Upper lobe of left lung (tissue), 4 donors: ENCODE measurements around the gene BABAM2.

Experiments used
- POLR2AphosphoS5 ChIP-seq, 2 donors: sonication (generic); formaldehyde crosslinking; IDR thresholded peaks; one replicate each; pipeline ENCODE4 v1.5.1; 2017; ENCODE audit warnings: antibody characterized with exemption in 2 of 2
- TF ChIP-seq, protein P1 (sequence below), 6 experiments: fragments of 450-650 bp in 4 of 6; fragments of 200-600 bp in 2 of 6; sonication (generic) in 2 of 6; IDR thresholded peaks; one replicate each; pipeline ENCODE4 v1.5.1; 2016 to 2019; ENCODE audit warnings: antibody characterized with exemption in 6 of 6

DNA sequence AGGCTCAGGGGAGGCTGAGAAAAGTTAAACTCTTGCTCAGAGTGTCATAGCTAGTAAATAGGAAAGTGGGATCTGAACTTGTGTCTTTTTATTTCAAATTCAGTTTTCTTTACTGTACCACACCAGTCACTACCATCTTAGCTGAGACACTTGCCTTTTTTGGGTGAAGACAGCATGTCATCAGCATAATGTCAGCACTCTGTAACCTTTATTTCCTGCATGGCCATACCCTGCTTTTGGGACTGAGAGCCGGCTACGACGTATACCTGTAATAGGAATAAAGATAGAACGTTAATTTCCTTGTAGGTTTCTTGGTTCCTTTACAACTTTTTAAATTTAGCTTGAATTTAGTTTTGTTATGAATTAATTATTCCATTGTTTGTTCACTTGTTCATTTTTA lies 202.8 kb downstream of the BABAM2 start:
- no peak for TF ChIP-seq POLR2AphosphoS5 (IDR thresholded peaks at IDR 0.05)
- TF ChIP-seq, protein P1, sequence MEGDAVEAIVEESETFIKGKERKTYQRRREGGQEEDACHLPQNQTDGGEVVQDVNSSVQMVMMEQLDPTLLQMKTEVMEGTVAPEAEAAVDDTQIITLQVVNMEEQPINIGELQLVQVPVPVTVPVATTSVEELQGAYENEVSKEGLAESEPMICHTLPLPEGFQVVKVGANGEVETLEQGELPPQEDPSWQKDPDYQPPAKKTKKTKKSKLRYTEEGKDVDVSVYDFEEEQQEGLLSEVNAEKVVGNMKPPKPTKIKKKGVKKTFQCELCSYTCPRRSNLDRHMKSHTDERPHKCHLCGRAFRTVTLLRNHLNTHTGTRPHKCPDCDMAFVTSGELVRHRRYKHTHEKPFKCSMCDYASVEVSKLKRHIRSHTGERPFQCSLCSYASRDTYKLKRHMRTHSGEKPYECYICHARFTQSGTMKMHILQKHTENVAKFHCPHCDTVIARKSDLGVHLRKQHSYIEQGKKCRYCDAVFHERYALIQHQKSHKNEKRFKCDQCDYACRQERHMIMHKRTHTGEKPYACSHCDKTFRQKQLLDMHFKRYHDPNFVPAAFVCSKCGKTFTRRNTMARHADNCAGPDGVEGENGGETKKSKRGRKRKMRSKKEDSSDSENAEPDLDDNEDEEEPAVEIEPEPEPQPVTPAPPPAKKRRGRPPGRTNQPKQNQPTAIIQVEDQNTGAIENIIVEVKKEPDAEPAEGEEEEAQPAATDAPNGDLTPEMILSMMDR (IDR thresholded peaks at IDR 0.05) = no peak
